ENCODE data around the gene FANCD2OS.
"Not testable (repeated sequence)": the region's sequence is repeated elsewhere in the genome, so short reads cannot be mapped to it uniquely, and the experiment has no call there.

Gene FANCD2OS

DNA sequence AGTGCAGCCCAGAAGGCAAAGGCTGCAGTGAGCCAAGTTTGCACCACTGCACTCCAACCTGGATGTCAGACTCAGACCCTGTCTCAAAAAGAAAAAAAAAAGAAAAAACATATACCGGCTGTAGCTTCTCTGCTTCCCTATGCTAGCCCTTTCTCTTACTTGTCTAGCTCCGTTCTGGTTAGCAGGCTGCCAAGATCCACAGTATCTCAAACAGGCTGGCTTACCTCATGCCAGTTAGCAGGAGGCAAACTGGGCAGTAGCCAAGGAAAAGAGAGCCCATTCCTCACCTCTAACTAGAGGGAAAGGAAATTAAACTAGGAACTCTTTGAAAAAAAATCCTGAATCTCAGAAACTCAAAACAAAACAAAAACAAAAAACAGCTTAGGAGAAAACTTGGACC lies 16.7 kb downstream of the FANCD2OS start:
- not testable (repeated sequence) for DNase-seq

- DNase-seq: not testable (repeated sequence)
Observed at GRCh38 chr3:10090774-10091173, 17.3 kb downstream of the FANCD2OS start.

GRCh38 chr3:10090179-10090578 lies 17.9 kb downstream of the FANCD2OS start:
- DNase-seq: no peak

- no peak for DNase-seq
Observed at GRCh38 chr3:10088256-10088655, 19.8 kb downstream of the FANCD2OS start.

- no peak for DNase-seq
Observed at GRCh38 chr3:10085738-10086137, 22.3 kb downstream of the FANCD2OS start.

- no peak for DNase-seq
Observed at GRCh38 chr3:10081871-10082270, 26.2 kb downstream of the FANCD2OS start.

- no peak for DNase-seq
Observed at GRCh38 chr3:10074666-10075065, 33.4 kb downstream of the FANCD2OS start.

DNA sequence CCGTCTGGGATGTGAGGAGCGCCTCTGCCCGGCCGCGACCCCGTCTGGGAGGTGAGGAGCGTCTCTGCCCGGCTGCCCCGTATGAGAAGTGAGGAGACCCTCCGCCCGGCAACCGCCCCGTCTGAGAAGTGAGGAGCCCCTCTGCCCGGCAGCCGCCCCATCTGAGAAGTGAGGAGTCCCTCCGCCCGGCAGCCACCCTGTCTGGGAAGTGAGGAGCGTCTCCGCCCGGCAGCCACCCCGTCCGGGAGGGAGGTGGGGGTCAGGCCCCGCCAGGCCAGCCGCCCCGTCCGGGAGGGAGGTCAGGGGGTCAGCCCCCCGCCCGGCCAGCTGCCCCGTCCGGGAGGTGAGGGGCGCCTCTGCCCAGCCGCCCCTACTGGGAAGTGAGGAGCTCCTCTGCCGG lies 38.0 kb downstream of the FANCD2OS start:
- DNase-seq: not testable (repeated sequence)

GRCh38 chr3:10055097-10055496 lies 53.0 kb downstream of the FANCD2OS start:
- no peak for DNase-seq
